Retinal pigment epithelial cell (primary cell): ENCODE data around the gene UAP1L1.

Experiments
- DNase-seq: peaks from one replicate; pipeline ENCODE4 v3.0.0-alpha.2; 2010; ENCODE audit warnings: low read depth
- H3K4me3 ChIP-seq: 2 replicates; pipeline ENCODE4 v1.5.1; 2011; ENCODE audit warnings: mild to moderate bottlenecking, low read length, control low read depth, moderate library complexity
- TF ChIP-seq, protein P1 (sequence below): conservative IDR thresholded peaks from 2 replicates; pipeline ENCODE4 v1.5.1; 2011; ENCODE audit warnings: low read depth, low read length, control low read depth, inconsistent platforms

The UAP1L1 gene

DNA sequence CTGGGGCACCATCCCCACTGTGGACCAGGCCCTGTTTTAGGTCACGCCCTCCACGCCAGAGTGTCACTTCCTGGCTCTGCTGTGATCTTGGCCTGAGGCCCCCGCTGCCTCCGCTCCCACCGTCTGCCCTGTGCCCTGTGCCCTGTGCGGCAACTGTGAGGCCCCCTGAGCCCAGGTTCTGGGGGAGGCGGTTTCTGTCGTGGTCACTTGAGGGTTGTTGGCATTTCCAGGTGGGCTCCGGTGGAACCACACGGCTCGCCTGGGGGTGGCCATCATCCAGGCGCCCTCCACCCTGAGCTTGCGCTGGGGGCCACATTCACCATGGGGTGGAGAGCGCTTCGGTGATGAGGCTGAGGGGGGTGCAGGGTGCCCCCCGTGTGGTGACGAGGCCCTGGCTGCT, 30.7 kb downstream of the UAP1L1 start:
- TF ChIP-seq, protein P1, sequence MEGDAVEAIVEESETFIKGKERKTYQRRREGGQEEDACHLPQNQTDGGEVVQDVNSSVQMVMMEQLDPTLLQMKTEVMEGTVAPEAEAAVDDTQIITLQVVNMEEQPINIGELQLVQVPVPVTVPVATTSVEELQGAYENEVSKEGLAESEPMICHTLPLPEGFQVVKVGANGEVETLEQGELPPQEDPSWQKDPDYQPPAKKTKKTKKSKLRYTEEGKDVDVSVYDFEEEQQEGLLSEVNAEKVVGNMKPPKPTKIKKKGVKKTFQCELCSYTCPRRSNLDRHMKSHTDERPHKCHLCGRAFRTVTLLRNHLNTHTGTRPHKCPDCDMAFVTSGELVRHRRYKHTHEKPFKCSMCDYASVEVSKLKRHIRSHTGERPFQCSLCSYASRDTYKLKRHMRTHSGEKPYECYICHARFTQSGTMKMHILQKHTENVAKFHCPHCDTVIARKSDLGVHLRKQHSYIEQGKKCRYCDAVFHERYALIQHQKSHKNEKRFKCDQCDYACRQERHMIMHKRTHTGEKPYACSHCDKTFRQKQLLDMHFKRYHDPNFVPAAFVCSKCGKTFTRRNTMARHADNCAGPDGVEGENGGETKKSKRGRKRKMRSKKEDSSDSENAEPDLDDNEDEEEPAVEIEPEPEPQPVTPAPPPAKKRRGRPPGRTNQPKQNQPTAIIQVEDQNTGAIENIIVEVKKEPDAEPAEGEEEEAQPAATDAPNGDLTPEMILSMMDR, result no peak
- no peak overlapping the region for H3K4me3 ChIP-seq

DNA sequence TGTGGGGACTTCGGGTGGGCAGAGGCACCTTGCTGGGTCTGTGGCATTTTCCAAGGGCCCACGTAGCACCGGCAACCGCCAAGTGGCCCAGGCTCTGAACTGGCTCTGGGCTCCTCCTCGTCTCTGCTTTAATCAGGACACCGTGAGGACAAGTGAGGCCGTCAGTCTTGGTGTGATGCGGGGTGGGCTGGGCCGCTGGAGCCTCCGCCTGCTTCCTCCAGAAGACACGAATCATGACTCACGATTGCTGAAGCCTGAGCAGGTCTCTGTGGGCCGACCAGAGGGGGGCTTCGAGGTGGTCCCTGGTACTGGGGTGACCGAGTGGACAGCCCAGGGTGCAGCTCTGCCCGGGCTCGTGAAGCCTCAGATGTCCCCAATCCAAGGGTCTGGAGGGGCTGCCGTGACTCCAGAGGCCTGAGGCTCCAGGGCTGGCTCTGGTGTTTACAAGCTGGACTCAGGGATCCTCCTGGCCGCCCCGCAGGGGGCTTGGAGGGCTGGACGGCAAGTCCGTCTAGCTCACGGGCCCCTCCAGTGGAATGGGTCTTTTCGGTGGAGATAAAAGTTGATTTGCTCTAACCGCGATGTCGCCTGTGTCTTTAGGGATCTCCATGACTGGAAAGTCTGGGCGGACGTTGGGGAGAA, 31.4 kb downstream of the UAP1L1 start:
- TF ChIP-seq, protein P1, result no peak
- no peak for DNase-seq
- no peak overlapping the region for H3K4me3 ChIP-seq

More for the DNA sequence above, 30.7 kb downstream of the UAP1L1 start:
- DNase-seq, result no peak

DNA sequence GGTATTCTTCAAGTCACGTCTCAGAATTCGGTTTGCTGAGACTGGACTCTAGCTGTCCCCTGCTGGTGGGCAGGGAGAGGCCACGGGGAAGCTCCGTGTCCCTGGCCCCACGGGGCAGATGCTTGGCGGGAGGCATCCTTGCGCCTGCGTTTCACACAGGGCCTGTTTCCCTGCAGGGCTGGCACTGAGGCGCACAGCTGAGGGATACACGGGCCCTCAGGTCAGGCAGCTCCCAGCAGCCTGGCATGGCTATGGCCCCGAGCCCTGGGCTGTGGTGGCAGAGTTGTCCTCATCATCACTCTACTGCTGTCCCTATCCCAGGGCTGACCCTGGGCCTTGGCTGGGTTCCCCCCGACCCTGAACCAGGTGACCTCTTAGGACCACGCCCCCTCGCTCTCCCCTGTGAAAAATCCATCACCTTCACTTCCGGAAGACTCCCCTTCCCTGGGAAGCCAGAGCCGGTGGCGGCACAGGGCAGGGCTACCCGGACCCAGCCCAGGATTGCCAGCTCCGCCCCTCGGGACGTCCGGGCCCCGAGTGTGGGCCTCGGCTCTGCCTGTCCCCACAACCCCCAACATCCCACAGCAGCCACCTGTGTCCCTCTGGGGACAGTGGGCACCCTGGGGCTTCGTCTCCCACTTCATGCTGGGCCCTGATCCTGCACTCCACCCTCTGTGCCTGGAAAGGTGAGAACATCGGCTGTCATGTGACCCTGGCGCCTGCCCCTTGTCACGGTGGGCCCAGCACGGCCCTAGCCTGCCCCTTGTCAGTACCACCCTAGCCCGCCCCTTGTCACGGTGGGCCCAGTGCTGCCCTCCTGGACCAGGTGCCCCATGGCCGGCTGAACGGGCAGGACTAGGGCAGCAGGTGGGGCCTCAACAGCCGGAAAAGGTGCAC, 32.2 kb downstream of the UAP1L1 start:
- TF ChIP-seq, protein P1, result no peak
- no peak overlapping the region for H3K4me3 ChIP-seq
- no peak for DNase-seq

DNA sequence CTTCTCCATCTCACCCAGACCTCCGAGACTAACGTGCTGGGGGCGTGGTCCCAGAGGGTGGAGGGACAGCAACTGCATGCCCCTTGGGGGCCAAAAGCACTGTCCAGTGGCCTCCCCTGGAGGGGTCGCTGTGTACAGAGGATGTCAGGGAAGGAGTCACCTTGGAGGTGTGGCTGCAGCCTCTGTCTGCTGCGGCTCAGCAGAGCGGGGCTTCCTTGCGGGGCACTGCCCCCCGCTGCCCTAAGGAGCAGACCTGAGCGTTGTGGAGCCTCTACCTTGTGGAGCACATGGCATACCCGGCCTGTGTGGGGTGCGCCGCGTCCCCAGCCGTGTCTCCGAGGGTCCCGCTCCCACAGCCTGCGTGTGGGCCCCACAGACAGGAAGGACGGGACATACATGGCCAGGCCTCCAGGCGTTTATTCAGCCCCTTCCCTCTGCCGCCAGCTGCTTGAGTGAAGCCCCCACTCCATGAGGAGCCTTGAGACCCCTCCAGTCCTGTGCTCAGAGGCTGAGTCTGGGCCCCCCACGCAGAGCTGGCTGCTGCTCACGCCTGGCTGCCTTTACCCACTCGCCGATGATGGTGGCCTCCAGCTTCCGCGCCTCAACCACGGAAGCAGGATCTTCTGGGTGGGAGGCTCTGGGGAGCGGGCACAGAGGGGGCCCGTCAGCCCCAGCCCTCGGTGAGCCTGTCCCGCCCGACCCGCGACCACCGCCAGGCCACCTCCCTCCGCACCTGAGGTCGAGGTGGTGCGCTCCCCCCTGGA, 33.0 kb downstream of the UAP1L1 start:
- TF ChIP-seq, protein P1, result no peak
- H3K4me3 ChIP-seq, result no peak overlapping the region
- DNase-seq, result no peak

DNA sequence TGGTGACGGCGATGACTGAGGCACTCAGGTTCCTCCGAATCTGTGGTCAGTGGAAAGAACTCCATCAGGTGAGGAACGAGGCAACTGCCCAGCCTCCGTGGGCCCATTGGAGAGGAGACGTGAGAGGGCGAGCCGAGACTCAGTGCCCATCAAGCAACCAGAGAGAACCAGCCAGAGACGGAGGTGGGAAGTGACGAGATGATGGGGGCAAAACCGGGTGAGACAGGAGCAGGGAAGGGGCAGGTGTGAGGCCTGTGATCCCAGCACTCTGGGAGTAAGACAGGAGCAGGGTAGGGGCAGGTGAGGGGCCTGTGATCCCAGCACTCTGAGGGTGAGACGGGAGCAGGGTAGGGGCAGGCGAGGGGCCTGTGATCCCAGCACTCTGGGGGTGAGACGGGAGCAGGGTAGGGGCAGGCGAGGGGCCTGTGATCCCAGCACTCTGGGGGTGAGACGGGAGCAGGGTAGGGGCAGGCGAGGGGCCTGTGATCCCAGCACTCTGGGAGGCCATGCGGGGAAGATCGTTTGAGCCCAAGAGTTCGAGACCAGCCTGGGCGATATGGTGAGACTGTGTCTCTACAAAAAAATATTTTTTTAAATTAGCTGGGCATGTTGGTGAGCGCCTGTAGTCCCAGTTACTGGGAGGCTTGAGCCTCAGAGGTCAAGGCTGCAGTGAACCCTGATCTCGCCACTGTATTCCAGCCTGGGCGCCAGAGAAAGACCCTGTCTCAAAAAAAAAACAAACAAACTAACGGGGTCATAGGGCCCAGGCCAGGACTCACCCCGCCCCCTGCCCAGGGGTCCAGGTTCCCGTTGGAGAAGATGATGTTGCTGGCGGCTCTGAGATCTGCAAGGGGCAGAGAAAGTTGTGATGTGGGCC, 33.8 kb downstream of the UAP1L1 start:
- no peak overlapping the region for H3K4me3 ChIP-seq
- TF ChIP-seq, protein P1, result no peak
- DNase-seq, result no peak

DNA sequence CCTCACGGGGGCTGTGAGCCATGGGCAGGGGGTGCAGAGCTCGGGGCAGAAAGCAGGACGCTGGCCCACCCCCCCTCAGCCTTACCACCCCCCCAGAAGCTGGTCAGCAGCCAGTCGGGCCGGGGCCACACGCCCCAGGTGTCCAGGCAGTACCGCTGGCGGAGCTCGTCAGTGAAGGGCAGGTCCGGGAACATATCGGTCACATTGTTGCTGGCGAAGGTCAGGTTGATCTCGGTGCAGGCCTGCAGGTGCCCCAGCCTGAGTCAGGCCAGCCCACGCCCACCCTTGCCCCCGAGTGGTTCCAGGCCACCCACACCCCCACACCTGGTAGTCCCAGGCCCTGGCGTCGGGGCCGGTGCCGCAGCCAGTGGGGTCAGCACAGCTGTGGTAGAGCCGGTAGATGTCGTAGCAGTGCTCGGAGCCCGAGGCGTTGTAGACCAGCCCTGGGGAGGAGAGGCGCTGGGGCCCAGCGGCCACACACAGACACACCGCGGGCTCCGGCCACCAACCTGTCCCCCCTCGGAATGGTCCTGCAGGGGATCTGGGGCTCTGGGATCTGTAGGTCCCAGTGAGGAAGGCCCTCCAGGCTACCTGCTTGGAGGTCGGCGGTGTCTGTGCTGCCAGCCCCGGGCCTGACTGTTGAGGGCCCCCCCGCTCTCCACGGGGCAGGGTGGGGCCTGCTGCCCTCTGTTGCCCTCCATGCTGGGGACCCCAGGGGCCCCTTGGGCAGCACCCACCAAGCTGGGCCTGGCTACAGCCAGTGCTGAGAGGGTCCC, 34.7 kb downstream of the UAP1L1 start:
- no peak overlapping the region for H3K4me3 ChIP-seq
- DNase-seq, result no peak
- TF ChIP-seq, protein P1, result no peak
